Fibroblast of the aortic adventitia (primary cell): ENCODE measurements around the gene SLC38A9. TPM values are rescaled to one million over a fixed set of nuclear protein-coding genes. Genes with fewer than 3 reads are reported as not detected.
"Not testable (repeated sequence)": the region's sequence is repeated elsewhere in the genome, so short reads cannot be mapped to it uniquely, and the experiment has no call there.

Experiments
- DNase-seq: peaks from one replicate; pipeline ENCODE4 v3.0.0-alpha.2; 2010; ENCODE audit warnings: low read depth
- H3K4me3 ChIP-seq: 2 replicates; pipeline ENCODE4 v1.5.1; 2011; ENCODE audit warnings: low read depth, mild to moderate bottlenecking, control low read depth, low read length, moderate library complexity
- CTCF ChIP-seq: IDR thresholded peaks from 2 replicates; pipeline ENCODE4 v1.5.1; 2011; ENCODE audit warnings: mild to moderate bottlenecking, low read length, control low read depth, inconsistent platforms; ENCODE audit not compliant: insufficient read depth
- total RNA-seq: library from RNA; depleted of rRNA; stranded (reverse); fragments of >200 nt; gene quantifications from 2 replicates; pipeline ENCODE4 v1.2.3, GENCODE V29; 2012; ENCODE audit warnings: low replicate concordance

The SLC38A9 gene
- total RNA-seq, 1 donor = 41.3 TPM

DNA sequence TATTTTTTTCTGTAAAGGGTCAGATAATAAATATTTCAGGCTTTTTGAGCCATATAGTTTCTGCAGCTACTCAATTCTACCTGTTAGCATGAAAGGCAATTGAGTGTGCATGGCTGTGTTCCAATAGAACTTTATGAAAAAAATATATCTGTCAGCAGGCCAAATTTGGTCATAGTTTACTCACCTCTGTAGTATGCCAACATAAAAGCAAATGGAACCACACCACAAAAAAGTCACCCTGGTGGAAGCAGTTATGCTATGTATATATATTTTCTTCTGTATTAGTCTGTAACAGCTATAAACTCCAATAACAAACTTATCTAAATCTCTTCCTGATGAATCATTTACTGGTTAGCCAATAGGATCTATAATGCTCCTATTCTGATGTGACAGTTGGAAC is 3.4 kb downstream of the SLC38A9 start:
- TF ChIP-seq CTCF = no peak
- DNase-seq = peak; percentile 16
- H3K4me3 ChIP-seq = no peak overlapping the region

DNA sequence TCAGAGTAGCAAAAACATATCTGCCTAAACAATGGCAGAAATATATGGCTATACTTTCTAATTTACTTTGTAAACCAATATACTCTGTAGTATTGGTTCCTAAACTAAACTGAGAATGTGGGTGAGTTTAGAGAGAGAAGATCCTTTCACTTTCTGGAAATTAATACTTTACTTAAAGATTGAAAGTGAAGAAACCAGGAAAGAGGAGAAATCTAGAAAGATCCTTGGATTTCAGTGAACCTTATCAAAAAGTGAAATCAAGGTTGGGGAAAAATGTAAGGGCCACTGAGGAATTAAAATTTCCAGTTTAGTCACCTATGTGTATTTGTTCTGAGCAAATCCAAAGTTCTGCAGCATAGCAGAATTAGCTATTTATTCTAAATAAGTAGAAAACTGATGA is 5.9 kb downstream of the SLC38A9 start:
- TF ChIP-seq CTCF = no peak
- DNase-seq = no peak
- no peak overlapping the region for H3K4me3 ChIP-seq

- no peak overlapping the region for H3K4me3 ChIP-seq
- DNase-seq = no peak
- TF ChIP-seq CTCF = no peak
Observed at GRCh38 chr5:55702598-55703345, 9.4 kb downstream of the SLC38A9 start.

- TF ChIP-seq CTCF = no peak
- no peak overlapping the region for H3K4me3 ChIP-seq
- DNase-seq = no peak
Observed at GRCh38 chr5:55701462-55702103, 10.5 kb downstream of the SLC38A9 start.

DNA sequence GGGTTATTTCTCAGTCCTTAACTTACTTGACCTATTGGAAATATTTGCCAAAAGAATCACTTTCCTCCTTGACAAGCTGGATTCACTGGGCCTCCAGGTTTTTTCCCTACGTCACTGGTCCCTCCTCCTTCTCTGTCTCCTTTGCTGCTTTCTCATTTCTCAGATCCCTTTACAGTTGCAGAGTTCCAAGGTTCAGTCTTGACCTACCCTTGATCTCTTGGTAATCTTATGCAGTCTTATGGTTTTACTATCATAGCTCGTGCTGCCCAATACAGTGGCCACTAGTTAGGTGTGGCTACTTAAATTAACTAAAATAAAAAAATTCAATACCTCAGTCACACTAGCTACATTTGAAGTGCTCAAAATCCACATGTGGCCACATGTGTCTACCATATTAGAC is 11.4 kb downstream of the SLC38A9 start:
- DNase-seq = no peak
- no peak overlapping the region for H3K4me3 ChIP-seq
- TF ChIP-seq CTCF = no peak

GRCh38 chr5:55699041-55699688 is 13.0 kb downstream of the SLC38A9 start:
- DNase-seq = no peak
- TF ChIP-seq CTCF = no peak
- no peak overlapping the region for H3K4me3 ChIP-seq

GRCh38 chr5:55696704-55697103 is 15.4 kb downstream of the SLC38A9 start:
- H3K4me3 ChIP-seq = not testable (repeated sequence)

More at GRCh38 chr5:55696704-55697103, 15.4 kb downstream of the SLC38A9 start:
- not testable (repeated sequence) for DNase-seq
